K562 (cell line): ENCODE measurements around the gene COX14.

ENCODE experiments used
- ARID4B ChIP-seq: sonication (generic); formaldehyde crosslinking; IDR thresholded peaks from 2 replicates; pipeline ENCODE4 v1.8.0; 2022; ENCODE audit warnings: mild to moderate bottlenecking, missing genetic modification reagents
- BHLHE40 ChIP-seq: IDR thresholded peaks from 2 replicates; pipeline ENCODE4 v1.6.1; 2011; ENCODE audit warnings: low read length, improper control_type of control experiment
- CHD2 ChIP-seq: IDR thresholded peaks from 2 replicates; pipeline ENCODE4 v1.6.1; 2011; ENCODE audit warnings: low read depth, low read length
- GTF2F1 ChIP-seq: IDR thresholded peaks from 2 replicates; pipeline ENCODE4 v1.6.1; 2011; ENCODE audit warnings: low read depth, low read length, improper control_type of control experiment
- JUND ChIP-seq, 2 experiments: IDR thresholded peaks; 2 replicates in 1 of 2; 3 replicates in 1 of 2; pipeline ENCODE4 v1.6.1; 2011; ENCODE audit warnings: borderline replicate concordance in 2 of 2, low read depth in 2 of 2, low read length in 2 of 2, improper control_type of control experiment in 1 of 2, missing biosample characterization in 1 of 2, missing genetic modification characterization in 1 of 2, missing genetic modification reagents in 1 of 2
- ZBTB8A ChIP-seq: fragments of 450-650 bp; IDR thresholded peaks from 2 replicates; pipeline ENCODE4 v1.6.1; 2018; ENCODE audit warnings: mild to moderate bottlenecking, moderate library complexity; ENCODE audit not compliant: partially characterized antibody
- ZKSCAN3 ChIP-seq: fragments of 250-450 bp; sonication (Bioruptor Pico); IDR thresholded peaks from 2 replicates; pipeline ENCODE4 v1.4.0; 2020
- ZNF12 ChIP-seq: sonication (generic); formaldehyde crosslinking; IDR thresholded peaks from 2 replicates; pipeline ENCODE4 v1.4.0; 2020; ENCODE audit warnings: mild to moderate bottlenecking, missing genetic modification reagents
- ZNF76 ChIP-seq: fragments of 250-450 bp; sonication (Bioruptor Pico); IDR thresholded peaks from 2 replicates; pipeline ENCODE4 v1.4.0; 2020; ENCODE audit warnings: mild to moderate bottlenecking, moderate library complexity, borderline replicate concordance

GRCh38 chr12:50112456-50113218, 601 bp downstream of the COX14 start:
- TF ChIP-seq CHD2 (no peak), ZKSCAN3 (CRISPR knock-in tag) (no peak), JUND (IDR thresholded peaks at IDR 0.05; ENCODE audit: borderline replicate concordance, low read depth, low read length) (no peak), JUND (tag; IDR thresholded peaks at IDR 0.05; ENCODE audit: borderline replicate concordance, low read depth, low read length) (no peak), ZNF12 (CRISPR knock-in tag) (no peak), ARID4B (peak; percentile 62; the same call in 1 of the 2 replicates), BHLHE40 (no peak), ZBTB8A (no peak), GTF2F1 (no peak), ZNF76 (CRISPR knock-in tag) (no peak)
